ENCODE data around the gene NXF1.

DNA sequence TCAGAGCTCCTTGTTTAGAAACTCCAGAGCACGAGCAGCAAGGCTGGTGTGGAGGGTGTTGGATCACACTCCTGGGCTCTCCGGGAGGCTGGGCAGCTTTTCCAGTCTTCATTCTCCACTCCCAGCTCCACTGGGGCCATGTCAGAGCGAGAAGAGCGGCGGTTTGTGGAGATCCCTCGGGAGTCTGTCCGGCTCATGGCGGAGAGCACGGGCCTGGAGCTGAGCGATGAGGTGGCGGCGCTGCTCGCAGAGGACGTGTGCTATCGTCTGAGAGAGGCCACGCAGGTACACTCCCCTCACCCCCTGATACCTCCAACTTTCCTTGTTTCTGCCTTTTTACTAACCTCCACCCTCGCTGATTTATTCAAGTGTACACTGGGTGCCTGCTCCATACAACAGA lies 29.6 kb downstream of the NXF1 start:
- TF ChIP-seq CTCF (IDR thresholded peaks at IDR 0.05) (no peak), POLR2A (IDR thresholded peaks at IDR 0.05) (no peak)

Data from lower leg skin (tissue), 3 donors.